Measurements from ENCODE around the gene ESPN. TPM values are rescaled to one million over a fixed set of nuclear protein-coding genes. Genes with fewer than 3 reads are reported as not detected.

The ESPN gene
- total and polyA plus RNA-seq, 10 of the 15 experiments (the other 5 are each of a cell fraction or from before 2014, with no cell fraction given): 0.18 to 0.71 (median 0.59) TPM; not detected in 7

DNA sequence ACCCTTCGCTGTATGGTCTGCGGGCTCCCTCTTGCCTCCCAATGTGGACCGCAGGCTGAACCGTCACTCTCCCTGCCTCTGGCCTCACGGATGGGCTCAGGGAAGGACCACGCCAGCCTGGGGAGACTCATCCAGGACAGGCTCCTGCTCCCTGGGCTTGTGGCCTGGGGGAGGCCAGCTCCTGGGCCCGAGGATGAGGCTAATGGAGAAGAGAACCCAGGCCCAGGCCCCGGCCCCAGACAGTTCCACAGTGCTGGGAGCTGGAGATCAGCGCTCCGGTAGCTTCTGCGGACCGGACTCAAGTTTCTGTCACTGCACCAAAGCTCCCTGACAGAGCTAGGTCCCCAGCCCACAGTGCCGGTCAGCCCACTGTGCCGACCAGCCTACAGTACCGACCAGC is 80.3 kb downstream of the ESPN start:
- no TSS peak for BruUV-seq (replicated peaks)
- no peaks in the 10 kb centered on the region; the same call in 1 of the 2 replicates for H4K20me1 ChIP-seq (ENCODE audit: control insufficient read depth, insufficient read depth)
- H3K9ac ChIP-seq (ENCODE audit: control insufficient read depth, insufficient read depth, low read length): no peak overlapping the region
- no peak for FAIRE-seq
- ChIA-PET RAD21 (ENCODE audit: unreplicated experiment) (no interaction called here), SMC1A (ENCODE audit: uncharacterized antibody, unreplicated experiment) (no interaction called here), CTCF (interaction anchor here (1.0 kb wide), 1 partner anchor 14 kb away, joined by 3 read pairs; no protein-coding TSS in a partner anchor), POLR2A (no interaction called here)
- H3K27me3 ChIP-seq (replicated peaks in 1 of 2; ENCODE audit: control insufficient read depth in 2 of 2, insufficient read depth in 2 of 2, low read length in 1 of 2): no peaks in the 10 kb centered on the region; a peak in 2 of 4 replicates
- no peak overlapping the region for H3K27ac ChIP-seq (ENCODE audit: control insufficient read depth, insufficient read depth)
- in situ Hi-C loops (cut with MboI) (no loop called here), intact Hi-C loops (cut with micrococcal nuclease; ENCODE audit: unreplicated experiment) (no loop called here)
- H2AFZ ChIP-seq (ENCODE audit: control insufficient read depth, low read depth, low read length): no peak overlapping the region
- 56% methylated on average over 12 of the region's 15 CpGs for WGBS (ENCODE audit: insufficient coverage, insufficient replicate concordance, low lambda C conversion rate, missing lambda C conversion rate)
- H3K4me3 ChIP-seq: no peak overlapping the region
- H3K4me1 ChIP-seq (ENCODE audit: control insufficient read depth, insufficient read depth, low read length): no peaks in the 10 kb centered on the region
- ATAC-seq: no peak
- no peaks in the 10 kb centered on the region for H3K36me3 ChIP-seq (ENCODE audit: control insufficient read depth in 2 of 2, insufficient read depth in 2 of 2, low read length in 1 of 2)
- TF ChIP-seq, protein P1, sequence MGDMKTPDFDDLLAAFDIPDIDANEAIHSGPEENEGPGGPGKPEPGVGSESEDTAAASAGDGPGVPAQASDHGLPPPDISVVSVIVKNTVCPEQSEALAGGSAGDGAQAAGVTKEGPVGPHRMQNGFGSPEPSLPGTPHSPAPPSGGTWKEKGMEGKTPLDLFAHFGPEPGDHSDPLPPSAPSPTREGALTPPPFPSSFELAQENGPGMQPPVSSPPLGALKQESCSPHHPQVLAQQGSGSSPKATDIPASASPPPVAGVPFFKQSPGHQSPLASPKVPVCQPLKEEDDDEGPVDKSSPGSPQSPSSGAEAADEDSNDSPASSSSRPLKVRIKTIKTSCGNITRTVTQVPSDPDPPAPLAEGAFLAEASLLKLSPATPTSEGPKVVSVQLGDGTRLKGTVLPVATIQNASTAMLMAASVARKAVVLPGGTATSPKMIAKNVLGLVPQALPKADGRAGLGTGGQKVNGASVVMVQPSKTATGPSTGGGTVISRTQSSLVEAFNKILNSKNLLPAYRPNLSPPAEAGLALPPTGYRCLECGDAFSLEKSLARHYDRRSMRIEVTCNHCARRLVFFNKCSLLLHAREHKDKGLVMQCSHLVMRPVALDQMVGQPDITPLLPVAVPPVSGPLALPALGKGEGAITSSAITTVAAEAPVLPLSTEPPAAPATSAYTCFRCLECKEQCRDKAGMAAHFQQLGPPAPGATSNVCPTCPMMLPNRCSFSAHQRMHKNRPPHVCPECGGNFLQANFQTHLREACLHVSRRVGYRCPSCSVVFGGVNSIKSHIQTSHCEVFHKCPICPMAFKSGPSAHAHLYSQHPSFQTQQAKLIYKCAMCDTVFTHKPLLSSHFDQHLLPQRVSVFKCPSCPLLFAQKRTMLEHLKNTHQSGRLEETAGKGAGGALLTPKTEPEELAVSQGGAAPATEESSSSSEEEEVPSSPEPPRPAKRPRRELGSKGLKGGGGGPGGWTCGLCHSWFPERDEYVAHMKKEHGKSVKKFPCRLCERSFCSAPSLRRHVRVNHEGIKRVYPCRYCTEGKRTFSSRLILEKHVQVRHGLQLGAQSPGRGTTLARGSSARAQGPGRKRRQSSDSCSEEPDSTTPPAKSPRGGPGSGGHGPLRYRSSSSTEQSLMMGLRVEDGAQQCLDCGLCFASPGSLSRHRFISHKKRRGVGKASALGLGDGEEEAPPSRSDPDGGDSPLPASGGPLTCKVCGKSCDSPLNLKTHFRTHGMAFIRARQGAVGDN (IDR thresholded peaks at IDR 0.05): no peak
- TF ChIP-seq TARDBP (IDR thresholded peaks at IDR 0.05; ENCODE audit: borderline replicate concordance): no peak
- H3K9me3 ChIP-seq (replicated peaks; ENCODE audit: control insufficient read depth, insufficient read depth, low read length): no peaks in the 10 kb centered on the region
- no peaks in the 10 kb centered on the region for H3K79me2 ChIP-seq (ENCODE audit: control insufficient read depth, insufficient read depth, low read length)
- no peak overlapping the region for H3K4me2 ChIP-seq (ENCODE audit: control insufficient read depth, insufficient read depth)
- no peak for DNase-seq (ENCODE audit: low read depth, low spot score)

All from GM12878 (cell line).